Nephron (organoid): ENCODE measurements around the gene PHC2.

ENCODE experiments used
- H3K27ac Mint-ChIP-seq, 3 experiments: 2 replicates each; pipeline ENCODE4 v1.8.0; 2020; ENCODE audit warnings: mixed read lengths in 3 of 3, mild to moderate bottlenecking in 2 of 3, moderate library complexity in 1 of 3
- H3K27me3 Mint-ChIP-seq: 2 replicates; pipeline ENCODE4 v1.8.0; 2021; ENCODE audit warnings: low read depth, mild to moderate bottlenecking, moderate library complexity, mixed read lengths
- H3K36me3 Mint-ChIP-seq: 2 replicates; pipeline ENCODE4 v1.8.0; 2020; ENCODE audit warnings: low read depth, mixed read lengths
- H3K4me1 Mint-ChIP-seq: 2 replicates; pipeline ENCODE4 v1.8.0; 2020; ENCODE audit warnings: mixed read lengths
- H3K4me3 Mint-ChIP-seq, 3 experiments: 2 replicates each; pipeline ENCODE4 v1.8.0; 2020; ENCODE audit warnings: mild to moderate bottlenecking in 3 of 3, mixed read lengths in 3 of 3, moderate library complexity in 2 of 3
- H3K9me3 Mint-ChIP-seq: 2 replicates; pipeline ENCODE4 v1.8.0; 2020; ENCODE audit warnings: mixed read lengths
- CTCF ChIP-seq, 3 experiments: fragments of 200-600 bp; sonication (generic); IDR thresholded peaks; one replicate each; pipeline ENCODE4 v1.5.0; 2021; ENCODE audit warnings: antibody characterized with exemption in 3 of 3; ENCODE audit not compliant: unreplicated experiment in 3 of 3

PHC2 gene

GRCh38 chr1:33400153-33400911, 30.6 kb downstream of the PHC2 start:
- Mint-ChIP-seq H3K9me3 (no peaks in the 10 kb centered on the region), H3K27me3 (no peaks in the 10 kb centered on the region), H3K4me1 (peaks cover 28% of the 10 kb centered on the region), H3K4me3 (no peak overlapping the region), H3K27ac (no peak overlapping the region), H3K36me3 (peaks cover 19% of the 10 kb centered on the region)
- TF ChIP-seq CTCF (IDR thresholded peaks at IDR 0.05; ENCODE audit: unreplicated experiment in 3 of 3): no peak

- H3K4me3 Mint-ChIP-seq: no peak overlapping the region
- no peak overlapping the region for H3K27ac Mint-ChIP-seq
- no peaks in the 10 kb centered on the region for H3K9me3 Mint-ChIP-seq
- TF ChIP-seq CTCF (IDR thresholded peaks at IDR 0.05; ENCODE audit: unreplicated experiment in 3 of 3): no peak
- H3K27me3 Mint-ChIP-seq: no peaks in the 10 kb centered on the region
- peaks cover 14% of the 10 kb centered on the region for H3K36me3 Mint-ChIP-seq
- H3K4me1 Mint-ChIP-seq: peaks cover 33% of the 10 kb centered on the region
Observed at GRCh38 chr1:33399375-33399774, 31.5 kb downstream of the PHC2 start.

- Mint-ChIP-seq H3K27me3 (no peaks in the 10 kb centered on the region), H3K27ac (peak overlapping the region in 2 of 3 experiments; percentile 35 to 73), H3K9me3 (no peaks in the 10 kb centered on the region), H3K4me1 (peaks cover 43% of the 10 kb centered on the region), H3K36me3 (peaks cover 5% of the 10 kb centered on the region), H3K4me3 (no peak overlapping the region)
- TF ChIP-seq CTCF (IDR thresholded peaks at IDR 0.05; ENCODE audit: unreplicated experiment in 3 of 3): no peak
Observed at GRCh38 chr1:33397994-33398393, 32.9 kb downstream of the PHC2 start.

GRCh38 chr1:33397125-33397506, 33.8 kb downstream of the PHC2 start:
- no peaks in the 10 kb centered on the region for H3K9me3 Mint-ChIP-seq
- no peak overlapping the region for H3K27ac Mint-ChIP-seq
- H3K36me3 Mint-ChIP-seq: peaks cover 3% of the 10 kb centered on the region
- no peaks in the 10 kb centered on the region for H3K27me3 Mint-ChIP-seq
- H3K4me1 Mint-ChIP-seq: peaks cover 52% of the 10 kb centered on the region
- no peak overlapping the region for H3K4me3 Mint-ChIP-seq
- no peak for TF ChIP-seq CTCF (IDR thresholded peaks at IDR 0.05; ENCODE audit: unreplicated experiment in 3 of 3)

GRCh38 chr1:33396188-33397124, 34.4 kb downstream of the PHC2 start:
- no peak for TF ChIP-seq CTCF (IDR thresholded peaks at IDR 0.05; ENCODE audit: unreplicated experiment in 3 of 3)

More at GRCh38 chr1:33396188-33397124, 34.4 kb downstream of the PHC2 start:
- H3K4me3 Mint-ChIP-seq: no peak overlapping the region
- H3K4me1 Mint-ChIP-seq: peaks cover 56% of the 10 kb centered on the region
- no peaks in the 10 kb centered on the region for H3K27me3 Mint-ChIP-seq
- no peaks in the 10 kb centered on the region for H3K9me3 Mint-ChIP-seq
- no peaks in the 10 kb centered on the region for H3K36me3 Mint-ChIP-seq
- H3K27ac Mint-ChIP-seq: no peak overlapping the region
